ENCODE data around the gene ATIC.

ATIC gene

GRCh38 chr2:215367662-215368492 is 56.0 kb downstream of the ATIC start:
- H3K4me1 ChIP-seq (ENCODE audit: insufficient read depth, low read length) = no peaks in the 10 kb centered on the region
- H3K36me3 ChIP-seq (ENCODE audit: insufficient read depth, low read length) = peaks cover 45% of the 10 kb centered on the region
- H3K27me3 ChIP-seq (ENCODE audit: insufficient read depth, low read length) = no peaks in the 10 kb centered on the region
- no peak overlapping the region for H3K4me3 ChIP-seq (ENCODE audit: low read length)
- H2AFZ ChIP-seq (ENCODE audit: low read depth, low read length) = no peak overlapping the region
- no peaks in the 10 kb centered on the region for H3K9me3 ChIP-seq (ENCODE audit: low read length)

GRCh38 chr2:215368493-215368809 is 56.6 kb downstream of the ATIC start:
- peaks cover 41% of the 10 kb centered on the region for H3K36me3 ChIP-seq (ENCODE audit: insufficient read depth, low read length)
- H3K9me3 ChIP-seq (ENCODE audit: low read length) = no peaks in the 10 kb centered on the region
- H3K4me1 ChIP-seq (ENCODE audit: insufficient read depth, low read length) = no peaks in the 10 kb centered on the region
- H3K27me3 ChIP-seq (ENCODE audit: insufficient read depth, low read length) = no peaks in the 10 kb centered on the region
- no peak overlapping the region for H2AFZ ChIP-seq (ENCODE audit: low read depth, low read length)
- no peak overlapping the region for H3K4me3 ChIP-seq (ENCODE audit: low read length)

GRCh38 chr2:215369181-215369760 is 57.4 kb downstream of the ATIC start:
- Histone ChIP-seq H3K4me3 (ENCODE audit: low read length) (no peak overlapping the region), H3K27me3 (ENCODE audit: insufficient read depth, low read length) (no peaks in the 10 kb centered on the region), H3K4me1 (ENCODE audit: insufficient read depth, low read length) (no peaks in the 10 kb centered on the region), H3K9me3 (ENCODE audit: low read length) (no peaks in the 10 kb centered on the region), H3K36me3 (ENCODE audit: insufficient read depth, low read length) (peaks cover 34% of the 10 kb centered on the region), H2AFZ (ENCODE audit: low read depth, low read length) (no peak overlapping the region)

- no peak overlapping the region for H2AFZ ChIP-seq (ENCODE audit: low read depth, low read length)
- H3K4me3 ChIP-seq (ENCODE audit: low read length) = no peak overlapping the region
- H3K4me1 ChIP-seq (ENCODE audit: insufficient read depth, low read length) = no peaks in the 10 kb centered on the region
- no peaks in the 10 kb centered on the region for H3K27me3 ChIP-seq (ENCODE audit: insufficient read depth, low read length)
- H3K36me3 ChIP-seq (ENCODE audit: insufficient read depth, low read length) = peaks cover 32% of the 10 kb centered on the region
- no peaks in the 10 kb centered on the region for H3K9me3 ChIP-seq (ENCODE audit: low read length)
Measured at GRCh38 chr2:215370112-215370965, 58.5 kb downstream of the ATIC start.

GRCh38 chr2:215371915-215372897 is 60.3 kb downstream of the ATIC start:
- Histone ChIP-seq H3K9me3 (ENCODE audit: low read length) (no peaks in the 10 kb centered on the region), H3K36me3 (ENCODE audit: insufficient read depth, low read length) (peaks cover 42% of the 10 kb centered on the region), H2AFZ (ENCODE audit: low read depth, low read length) (no peak overlapping the region), H3K4me3 (ENCODE audit: low read length) (no peak overlapping the region), H3K4me1 (ENCODE audit: insufficient read depth, low read length) (no peaks in the 10 kb centered on the region), H3K27me3 (ENCODE audit: insufficient read depth, low read length) (no peaks in the 10 kb centered on the region)

- H3K9me3 ChIP-seq (ENCODE audit: low read length) = no peaks in the 10 kb centered on the region
- no peaks in the 10 kb centered on the region for H3K27me3 ChIP-seq (ENCODE audit: insufficient read depth, low read length)
- peaks cover 38% of the 10 kb centered on the region for H3K36me3 ChIP-seq (ENCODE audit: insufficient read depth, low read length)
- H3K4me1 ChIP-seq (ENCODE audit: insufficient read depth, low read length) = no peaks in the 10 kb centered on the region
- H3K4me3 ChIP-seq (ENCODE audit: low read length) = no peak overlapping the region
- H2AFZ ChIP-seq (ENCODE audit: low read depth, low read length) = no peak overlapping the region
Measured at GRCh38 chr2:215372968-215373649, 61.2 kb downstream of the ATIC start.

GRCh38 chr2:215374002-215374401 is 62.1 kb downstream of the ATIC start:
- peaks cover 41% of the 10 kb centered on the region for H3K36me3 ChIP-seq (ENCODE audit: insufficient read depth, low read length)
- H2AFZ ChIP-seq (ENCODE audit: low read depth, low read length) = no peak overlapping the region
- no peak overlapping the region for H3K4me3 ChIP-seq (ENCODE audit: low read length)
- no peaks in the 10 kb centered on the region for H3K27me3 ChIP-seq (ENCODE audit: insufficient read depth, low read length)
- H3K9me3 ChIP-seq (ENCODE audit: low read length) = no peaks in the 10 kb centered on the region
- H3K4me1 ChIP-seq (ENCODE audit: insufficient read depth, low read length) = no peaks in the 10 kb centered on the region

- Histone ChIP-seq H3K4me1 (ENCODE audit: insufficient read depth, low read length) (no peaks in the 10 kb centered on the region), H3K9me3 (ENCODE audit: low read length) (no peaks in the 10 kb centered on the region), H3K4me3 (ENCODE audit: low read length) (no peak overlapping the region), H2AFZ (ENCODE audit: low read depth, low read length) (no peak overlapping the region), H3K36me3 (ENCODE audit: insufficient read depth, low read length) (peaks cover 41% of the 10 kb centered on the region), H3K27me3 (ENCODE audit: insufficient read depth, low read length) (no peaks in the 10 kb centered on the region)
Measured at GRCh38 chr2:215374642-215375466, 63.0 kb downstream of the ATIC start.

GRCh38 chr2:215375467-215375830 is 63.6 kb downstream of the ATIC start:
- H3K4me3 ChIP-seq (ENCODE audit: low read length) = no peak overlapping the region
- no peaks in the 10 kb centered on the region for H3K4me1 ChIP-seq (ENCODE audit: insufficient read depth, low read length)
- H3K27me3 ChIP-seq (ENCODE audit: insufficient read depth, low read length) = no peaks in the 10 kb centered on the region
- peaks cover 45% of the 10 kb centered on the region for H3K36me3 ChIP-seq (ENCODE audit: insufficient read depth, low read length)
- H2AFZ ChIP-seq (ENCODE audit: low read depth, low read length) = no peak overlapping the region
- no peaks in the 10 kb centered on the region for H3K9me3 ChIP-seq (ENCODE audit: low read length)

- no peak overlapping the region for H3K4me3 ChIP-seq (ENCODE audit: low read length)
- H3K27me3 ChIP-seq (ENCODE audit: insufficient read depth, low read length) = no peaks in the 10 kb centered on the region
- H3K36me3 ChIP-seq (ENCODE audit: insufficient read depth, low read length) = peaks cover 46% of the 10 kb centered on the region
- no peak overlapping the region for H2AFZ ChIP-seq (ENCODE audit: low read depth, low read length)
- H3K9me3 ChIP-seq (ENCODE audit: low read length) = no peaks in the 10 kb centered on the region
- no peaks in the 10 kb centered on the region for H3K4me1 ChIP-seq (ENCODE audit: insufficient read depth, low read length)
Measured at GRCh38 chr2:215376103-215376780, 64.4 kb downstream of the ATIC start.

- Histone ChIP-seq H3K9me3 (ENCODE audit: low read length) (no peaks in the 10 kb centered on the region), H3K36me3 (ENCODE audit: insufficient read depth, low read length) (peaks cover 47% of the 10 kb centered on the region), H2AFZ (ENCODE audit: low read depth, low read length) (no peak overlapping the region), H3K4me1 (ENCODE audit: insufficient read depth, low read length) (no peaks in the 10 kb centered on the region), H3K27me3 (ENCODE audit: insufficient read depth, low read length) (no peaks in the 10 kb centered on the region), H3K4me3 (ENCODE audit: low read length) (no peak overlapping the region)
Measured at GRCh38 chr2:215377283-215377682, 65.4 kb downstream of the ATIC start.
